ENCODE data around the gene LUZP2.

DNA sequence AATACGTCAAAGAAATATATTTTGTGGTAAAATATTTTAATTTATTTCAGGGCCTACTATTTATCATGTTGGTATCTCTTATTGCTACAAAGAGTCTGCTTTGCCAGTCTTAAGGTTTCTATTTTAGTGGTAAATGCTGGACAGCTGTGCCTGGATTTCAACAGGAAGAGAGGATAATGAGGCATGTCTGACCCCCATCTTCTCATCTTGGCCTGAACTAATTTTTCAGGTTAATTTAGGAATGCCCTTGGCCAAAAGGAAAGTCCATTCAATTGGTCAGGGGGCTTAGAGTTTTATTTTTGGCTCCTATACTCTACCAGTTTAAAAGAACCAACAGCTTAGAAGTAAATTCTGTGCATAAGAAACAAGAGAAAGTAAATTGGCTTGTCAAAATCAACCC lies 428.2 kb downstream of the LUZP2 start:
- TF ChIP-seq, protein P1, sequence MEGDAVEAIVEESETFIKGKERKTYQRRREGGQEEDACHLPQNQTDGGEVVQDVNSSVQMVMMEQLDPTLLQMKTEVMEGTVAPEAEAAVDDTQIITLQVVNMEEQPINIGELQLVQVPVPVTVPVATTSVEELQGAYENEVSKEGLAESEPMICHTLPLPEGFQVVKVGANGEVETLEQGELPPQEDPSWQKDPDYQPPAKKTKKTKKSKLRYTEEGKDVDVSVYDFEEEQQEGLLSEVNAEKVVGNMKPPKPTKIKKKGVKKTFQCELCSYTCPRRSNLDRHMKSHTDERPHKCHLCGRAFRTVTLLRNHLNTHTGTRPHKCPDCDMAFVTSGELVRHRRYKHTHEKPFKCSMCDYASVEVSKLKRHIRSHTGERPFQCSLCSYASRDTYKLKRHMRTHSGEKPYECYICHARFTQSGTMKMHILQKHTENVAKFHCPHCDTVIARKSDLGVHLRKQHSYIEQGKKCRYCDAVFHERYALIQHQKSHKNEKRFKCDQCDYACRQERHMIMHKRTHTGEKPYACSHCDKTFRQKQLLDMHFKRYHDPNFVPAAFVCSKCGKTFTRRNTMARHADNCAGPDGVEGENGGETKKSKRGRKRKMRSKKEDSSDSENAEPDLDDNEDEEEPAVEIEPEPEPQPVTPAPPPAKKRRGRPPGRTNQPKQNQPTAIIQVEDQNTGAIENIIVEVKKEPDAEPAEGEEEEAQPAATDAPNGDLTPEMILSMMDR (IDR thresholded peaks at IDR 0.05), result no peak
- no peak for TF ChIP-seq POLR2AphosphoS5 (IDR thresholded peaks at IDR 0.05)
